HG02852 (cell line): ENCODE results near the gene AFF3.
"Not testable (repeated sequence)": the region's sequence is repeated elsewhere in the genome, so short reads cannot be mapped to it uniquely, and the experiment has no call there.

Experiments
- ATAC-seq: cut with Tn5 transposase; IDR thresholded peaks from one replicate; pipeline ENCODE4 v1.9.1; 2021; ENCODE audit warnings: mild to moderate bottlenecking, moderate library complexity; ENCODE audit not compliant: unreplicated experiment

Gene AFF3

GRCh38 chr2:99977966-99978365 is 164.4 kb downstream of the AFF3 start:
- no peak for ATAC-seq

GRCh38 chr2:99975386-99975785 is 167.0 kb downstream of the AFF3 start:
- no peak for ATAC-seq

- ATAC-seq = no peak
These were observed 167.6 kb downstream of the AFF3 start for GRCh38 chr2:99974682-99975375.

GRCh38 chr2:99974275-99974674 is 168.1 kb downstream of the AFF3 start:
- no peak for ATAC-seq

- no peak for ATAC-seq
These were observed 171.0 kb downstream of the AFF3 start for GRCh38 chr2:99971326-99971900.

GRCh38 chr2:99970292-99970868 is 172.0 kb downstream of the AFF3 start:
- no peak for ATAC-seq

- ATAC-seq = no peak
These were observed 181.0 kb downstream of the AFF3 start for GRCh38 chr2:99961196-99961913.

- ATAC-seq = no peak
These were observed 181.6 kb downstream of the AFF3 start for GRCh38 chr2:99960790-99961189.

GRCh38 chr2:99960291-99960690 is 182.1 kb downstream of the AFF3 start:
- ATAC-seq = no peak

- no peak for ATAC-seq
These were observed 183.0 kb downstream of the AFF3 start for GRCh38 chr2:99959261-99960014.

GRCh38 chr2:99957332-99958133 is 184.9 kb downstream of the AFF3 start:
- no peak for ATAC-seq

- no peak for ATAC-seq
These were observed 186.0 kb downstream of the AFF3 start for GRCh38 chr2:99956232-99957030.

- ATAC-seq = no peak
These were observed 188.6 kb downstream of the AFF3 start for GRCh38 chr2:99953750-99954149.

GRCh38 chr2:99949963-99950362 is 192.4 kb downstream of the AFF3 start:
- no peak for ATAC-seq

- no peak for ATAC-seq
These were observed 192.9 kb downstream of the AFF3 start for GRCh38 chr2:99949530-99949929.

GRCh38 chr2:99948010-99948409 is 194.4 kb downstream of the AFF3 start:
- no peak for ATAC-seq

- ATAC-seq = not testable (repeated sequence)
These were observed 195.0 kb downstream of the AFF3 start for GRCh38 chr2:99947366-99947765.

GRCh38 chr2:99944019-99944418 is 198.4 kb downstream of the AFF3 start:
- ATAC-seq = no peak

- ATAC-seq = no peak
These were observed 199.6 kb downstream of the AFF3 start for GRCh38 chr2:99942561-99943347.
